Suprapubic skin (tissue), 4 donors: ENCODE results near the gene CDKN2B. TPM values are rescaled to one million over a fixed set of nuclear protein-coding genes. Genes with fewer than 3 reads are reported as not detected.

Experiments
- DNase-seq, 2 donors: peaks; one replicate each; pipeline ENCODE4 v3.0.0-alpha.2; 2019; ENCODE audit warnings: low spot score in 2 of 2
- H3K27ac ChIP-seq: fragments of 200-600 bp; sonication (generic); one replicate; pipeline ENCODE4 v1.5.1; 2019
- H3K27me3 ChIP-seq: fragments of 200-600 bp; sonication (generic); one replicate; pipeline ENCODE4 v1.5.1; 2019
- H3K36me3 ChIP-seq: fragments of 200-600 bp; sonication (generic); one replicate; pipeline ENCODE4 v1.5.1; 2019
- H3K4me1 ChIP-seq: fragments of 200-600 bp; sonication (generic); one replicate; pipeline ENCODE4 v1.5.1; 2019
- H3K4me3 ChIP-seq: fragments of 200-600 bp; sonication (generic); one replicate; pipeline ENCODE4 v1.5.1; 2019; ENCODE audit warnings: mild to moderate bottlenecking
- H3K9me3 ChIP-seq: fragments of 200-600 bp; sonication (generic); one replicate; pipeline ENCODE4 v1.5.1; 2019
- EP300 ChIP-seq: sonication (generic); formaldehyde crosslinking; IDR thresholded peaks from one replicate; pipeline ENCODE4 v1.6.1; 2017; ENCODE audit warnings: antibody characterized with exemption
- POLR2A ChIP-seq, 2 donors: fragments of 450-650 bp; IDR thresholded peaks; one replicate each; pipeline ENCODE4 v1.6.1; 2017; ENCODE audit warnings: antibody characterized with exemption in 2 of 2, mild to moderate bottlenecking in 2 of 2, moderate library complexity in 2 of 2
- POLR2AphosphoS5 ChIP-seq, 3 donors: sonication (generic); formaldehyde crosslinking; IDR thresholded peaks; one replicate each; pipeline ENCODE4 v1.6.1; 2017; ENCODE audit warnings: antibody characterized with exemption in 3 of 3
- WGBS: methylation state at CpG from one replicate; pipeline ENCODE4 v1.1.5; 2018; 5-methylcytosine and 5-hydroxymethylcytosine counted together
- total RNA-seq, 4 donors: library from RNA; depleted of rRNA; stranded (reverse); fragments of >200 nt; gene quantifications; one replicate each; pipeline ENCODE4 v1.1.0, GENCODE V29; 2016
- TF ChIP-seq, protein P1 (sequence below), 2 donors: fragments of 200-600 bp in 1 of 2; fragments of 450-650 bp in 1 of 2; sonication (generic) in 1 of 2; IDR thresholded peaks; one replicate each; pipeline ENCODE4 v1.5.1; 2016 to 2019; ENCODE audit warnings: antibody characterized with exemption in 2 of 2, mild to moderate bottlenecking in 1 of 2, moderate library complexity in 1 of 2

Gene CDKN2B
- total RNA-seq, 4 donors from 2014 or later: 38.8 to 59.9 (median 51.9) TPM

DNA sequence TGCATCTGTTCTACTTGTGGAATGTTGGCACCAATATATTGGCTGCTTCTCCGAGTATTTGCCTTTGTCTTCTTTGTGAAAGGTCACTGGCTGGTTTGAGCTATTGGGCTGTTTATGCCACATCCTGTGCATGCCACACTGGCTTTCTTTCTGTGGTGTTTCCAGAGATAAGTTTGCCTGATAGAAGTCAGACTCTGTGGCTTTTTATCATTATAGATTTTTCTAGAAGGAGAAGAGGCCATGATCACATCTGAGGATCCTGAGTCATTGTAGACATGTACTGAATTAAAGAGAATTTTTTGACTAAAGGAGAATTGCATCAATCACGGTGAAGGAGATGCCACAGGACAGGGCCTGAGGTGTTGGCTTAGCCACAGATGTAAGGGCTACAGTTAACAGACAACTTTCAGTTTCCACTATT is 26.5 kb upstream of the CDKN2B start:
- WGBS: 71% methylated on average over 2 of the region's 2 CpGs
- H3K4me3 ChIP-seq: no peak overlapping the region
- no peaks in the 10 kb centered on the region for H3K9me3 ChIP-seq
- no peak overlapping the region for H3K27ac ChIP-seq
- peaks cover 62% of the 10 kb centered on the region for H3K4me1 ChIP-seq
- H3K36me3 ChIP-seq: no peaks in the 10 kb centered on the region
- no peak for DNase-seq
- TF ChIP-seq, protein P1, sequence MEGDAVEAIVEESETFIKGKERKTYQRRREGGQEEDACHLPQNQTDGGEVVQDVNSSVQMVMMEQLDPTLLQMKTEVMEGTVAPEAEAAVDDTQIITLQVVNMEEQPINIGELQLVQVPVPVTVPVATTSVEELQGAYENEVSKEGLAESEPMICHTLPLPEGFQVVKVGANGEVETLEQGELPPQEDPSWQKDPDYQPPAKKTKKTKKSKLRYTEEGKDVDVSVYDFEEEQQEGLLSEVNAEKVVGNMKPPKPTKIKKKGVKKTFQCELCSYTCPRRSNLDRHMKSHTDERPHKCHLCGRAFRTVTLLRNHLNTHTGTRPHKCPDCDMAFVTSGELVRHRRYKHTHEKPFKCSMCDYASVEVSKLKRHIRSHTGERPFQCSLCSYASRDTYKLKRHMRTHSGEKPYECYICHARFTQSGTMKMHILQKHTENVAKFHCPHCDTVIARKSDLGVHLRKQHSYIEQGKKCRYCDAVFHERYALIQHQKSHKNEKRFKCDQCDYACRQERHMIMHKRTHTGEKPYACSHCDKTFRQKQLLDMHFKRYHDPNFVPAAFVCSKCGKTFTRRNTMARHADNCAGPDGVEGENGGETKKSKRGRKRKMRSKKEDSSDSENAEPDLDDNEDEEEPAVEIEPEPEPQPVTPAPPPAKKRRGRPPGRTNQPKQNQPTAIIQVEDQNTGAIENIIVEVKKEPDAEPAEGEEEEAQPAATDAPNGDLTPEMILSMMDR (IDR thresholded peaks at IDR 0.05): no peak
- TF ChIP-seq POLR2AphosphoS5 (IDR thresholded peaks at IDR 0.05) (no peak), POLR2A (IDR thresholded peaks at IDR 0.05) (no peak), EP300 (no peak)
- no peaks in the 10 kb centered on the region for H3K27me3 ChIP-seq

DNA sequence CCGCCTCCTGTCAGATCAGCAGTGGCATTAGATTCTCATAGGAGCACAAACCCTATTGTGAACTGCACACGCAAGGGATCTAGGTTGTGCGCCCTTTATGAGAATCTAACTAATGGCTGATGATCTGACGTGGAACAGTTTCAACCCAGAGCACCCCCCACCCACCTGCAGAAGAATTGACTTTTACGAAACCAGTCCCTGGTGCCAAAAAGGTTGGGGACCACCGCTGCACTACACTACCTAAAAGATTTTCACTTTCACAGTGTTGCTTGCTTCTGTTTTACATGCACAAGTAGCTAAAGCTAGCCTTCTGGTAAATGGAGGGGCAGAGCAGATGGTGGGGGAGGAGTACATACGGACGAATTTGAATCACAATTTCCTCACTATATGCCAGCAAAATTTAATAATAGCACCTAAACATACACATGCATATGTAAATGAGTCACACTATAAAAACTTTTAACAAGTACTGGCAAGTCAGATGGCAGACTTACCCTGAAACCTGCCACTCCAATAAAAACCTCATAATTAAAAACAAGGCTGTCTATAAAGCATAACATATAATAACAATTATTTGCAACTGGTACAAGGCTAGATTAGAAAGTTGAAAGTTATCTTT is 24.0 kb upstream of the CDKN2B start:
- TF ChIP-seq POLR2A (IDR thresholded peaks at IDR 0.05) (no peak), POLR2AphosphoS5 (IDR thresholded peaks at IDR 0.05) (no peak), EP300 (no peak)
- TF ChIP-seq, protein P1 (IDR thresholded peaks at IDR 0.05): no peak
- no peaks in the 10 kb centered on the region for H3K27me3 ChIP-seq
- no peaks in the 10 kb centered on the region for H3K9me3 ChIP-seq
- no peaks in the 10 kb centered on the region for H3K36me3 ChIP-seq
- peaks cover 44% of the 10 kb centered on the region for H3K4me1 ChIP-seq
- H3K4me3 ChIP-seq: no peak overlapping the region
- H3K27ac ChIP-seq: no peak overlapping the region
- DNase-seq: no peak
- 68% methylated on average over 8 of the region's 8 CpGs for WGBS

DNA sequence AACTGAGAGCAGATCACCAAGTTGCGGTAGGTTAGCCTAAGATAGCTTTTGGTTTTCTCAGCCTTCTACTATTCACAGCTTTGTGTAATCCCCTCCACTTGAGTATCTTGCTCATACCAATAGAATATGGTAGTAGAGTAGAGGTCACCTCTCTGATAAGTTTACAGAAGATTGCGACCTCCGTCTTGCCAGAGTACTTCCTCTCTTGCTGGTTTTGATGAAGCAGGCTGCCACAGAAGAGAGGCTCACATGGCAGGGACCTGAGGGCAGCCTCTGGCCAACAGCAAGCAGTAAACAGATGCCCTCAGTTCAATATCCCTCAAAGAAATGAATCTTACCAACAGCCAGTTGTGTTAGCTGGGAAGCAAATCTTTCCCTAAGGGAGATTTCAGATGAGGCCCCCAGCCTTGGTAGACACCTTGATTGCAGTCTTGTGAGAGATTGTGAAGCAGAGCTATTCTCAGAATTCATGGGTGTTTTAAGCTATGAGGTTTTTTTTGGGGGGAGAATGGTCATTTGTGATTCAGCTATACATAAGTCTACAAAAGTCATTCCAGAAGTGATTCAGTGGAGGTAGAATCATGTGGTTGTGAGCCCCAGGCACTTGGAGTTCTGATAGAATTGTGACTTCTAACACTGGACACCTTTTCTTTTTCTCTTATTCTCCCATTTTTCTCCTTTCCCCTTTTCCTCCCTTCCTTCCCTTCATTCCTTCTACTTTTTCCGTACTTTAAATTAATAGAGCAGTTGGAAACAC is 22.7 kb upstream of the CDKN2B start:
- no peaks in the 10 kb centered on the region for H3K27me3 ChIP-seq
- no peak overlapping the region for H3K27ac ChIP-seq
- TF ChIP-seq EP300 (no peak), POLR2A (IDR thresholded peaks at IDR 0.05) (no peak), POLR2AphosphoS5 (IDR thresholded peaks at IDR 0.05) (no peak)
- TF ChIP-seq, protein P1 (IDR thresholded peaks at IDR 0.05): no peak
- 79% methylated on average over 4 of the region's 4 CpGs for WGBS
- H3K36me3 ChIP-seq: no peaks in the 10 kb centered on the region
- no peak overlapping the region for H3K4me3 ChIP-seq
- DNase-seq: no peak
- no peaks in the 10 kb centered on the region for H3K9me3 ChIP-seq
- peaks cover 32% of the 10 kb centered on the region for H3K4me1 ChIP-seq

DNA sequence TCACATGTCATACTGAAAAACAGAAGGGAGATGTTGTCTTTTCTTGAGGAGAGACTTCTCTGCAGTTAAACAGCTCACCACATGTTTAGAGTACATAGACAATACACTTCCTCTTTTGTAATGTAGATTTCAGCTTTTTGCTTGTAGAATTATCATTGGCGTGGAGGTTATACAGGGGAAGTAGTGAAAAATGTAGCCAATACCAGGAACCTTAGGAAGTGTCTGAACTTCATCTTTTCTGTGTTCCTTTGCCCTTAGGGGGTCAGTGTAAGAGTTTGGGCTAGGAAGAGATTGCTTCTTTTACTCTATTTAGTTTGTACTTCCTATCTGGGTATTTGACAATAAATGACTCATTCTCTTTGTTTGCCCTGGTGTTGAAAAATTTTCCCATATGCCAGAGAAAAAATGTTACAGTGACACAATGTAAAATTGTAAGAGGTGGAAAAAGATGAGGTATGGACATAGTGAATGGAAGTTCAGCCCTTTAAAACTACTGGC is 21.0 kb upstream of the CDKN2B start:
- DNase-seq: no peak
- no peak for TF ChIP-seq POLR2AphosphoS5 (IDR thresholded peaks at IDR 0.05)
- no peak for TF ChIP-seq POLR2A (IDR thresholded peaks at IDR 0.05)
- no peak for TF ChIP-seq EP300
- TF ChIP-seq, protein P1 (IDR thresholded peaks at IDR 0.05): no peak
- H3K9me3 ChIP-seq: no peaks in the 10 kb centered on the region
- H3K4me3 ChIP-seq: no peak overlapping the region
- no peaks in the 10 kb centered on the region for H3K27me3 ChIP-seq
- H3K27ac ChIP-seq: peak overlapping the region; percentile 15
- WGBS: 46% methylated on average over 1 of the region's 1 CpG
- H3K4me1 ChIP-seq: peaks cover 21% of the 10 kb centered on the region
- H3K36me3 ChIP-seq: no peaks in the 10 kb centered on the region

DNA sequence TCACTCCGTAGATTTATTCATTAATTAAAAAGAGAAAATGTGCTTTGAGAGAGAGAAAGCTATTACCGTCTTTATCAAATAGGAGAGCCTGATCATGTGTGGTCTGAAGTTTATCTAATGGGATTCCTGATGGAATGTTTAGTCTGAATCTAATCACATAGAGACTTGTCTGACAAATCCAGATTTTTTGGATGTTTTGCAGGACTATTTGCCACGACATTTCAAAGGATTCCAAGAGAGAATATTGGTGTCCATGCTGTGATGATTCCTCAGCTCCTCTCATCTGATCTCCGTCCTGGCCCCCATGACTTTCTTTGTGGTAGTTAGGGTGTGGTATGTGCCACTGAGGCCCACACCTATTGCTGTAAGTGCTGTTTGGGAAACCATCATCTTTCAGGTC is 20.1 kb upstream of the CDKN2B start:
- H3K4me3 ChIP-seq: no peak overlapping the region
- no peaks in the 10 kb centered on the region for H3K27me3 ChIP-seq
- no peak overlapping the region for H3K27ac ChIP-seq
- H3K9me3 ChIP-seq: no peaks in the 10 kb centered on the region
- H3K4me1 ChIP-seq: peaks cover 16% of the 10 kb centered on the region
- TF ChIP-seq, protein P1 (IDR thresholded peaks at IDR 0.05): no peak
- TF ChIP-seq POLR2AphosphoS5 (IDR thresholded peaks at IDR 0.05): no peak
- TF ChIP-seq EP300: no peak
- no peak for TF ChIP-seq POLR2A (IDR thresholded peaks at IDR 0.05)
- H3K36me3 ChIP-seq: no peaks in the 10 kb centered on the region
- 78% methylated on average over 4 of the region's 4 CpGs for WGBS
- DNase-seq: no peak
